Esophagus mucosa (tissue), 1 donor: ENCODE measurements around the gene TGFB1I1. TPM values are rescaled to one million over a fixed set of nuclear protein-coding genes. Genes with fewer than 3 reads are reported as not detected.
"Not testable (repeated sequence)": the region's sequence is repeated elsewhere in the genome, so short reads cannot be mapped to it uniquely, and the experiment has no call there.

Source experiments
- ATAC-seq: fragments of 200-7000 bp; cut with Tn5 transposase; one replicate; pipeline ENCODE4 v1.9.1; 2020
- total RNA-seq: library from RNA; stranded (reverse); gene quantifications from one replicate; pipeline ENCODE4 v1.2.4, GENCODE V29; 2023
- donor health status: DM: yes; HTN: yes; CAD: no.

TGFB1I1 gene
- 4.3 TPM for total RNA-seq

DNA sequence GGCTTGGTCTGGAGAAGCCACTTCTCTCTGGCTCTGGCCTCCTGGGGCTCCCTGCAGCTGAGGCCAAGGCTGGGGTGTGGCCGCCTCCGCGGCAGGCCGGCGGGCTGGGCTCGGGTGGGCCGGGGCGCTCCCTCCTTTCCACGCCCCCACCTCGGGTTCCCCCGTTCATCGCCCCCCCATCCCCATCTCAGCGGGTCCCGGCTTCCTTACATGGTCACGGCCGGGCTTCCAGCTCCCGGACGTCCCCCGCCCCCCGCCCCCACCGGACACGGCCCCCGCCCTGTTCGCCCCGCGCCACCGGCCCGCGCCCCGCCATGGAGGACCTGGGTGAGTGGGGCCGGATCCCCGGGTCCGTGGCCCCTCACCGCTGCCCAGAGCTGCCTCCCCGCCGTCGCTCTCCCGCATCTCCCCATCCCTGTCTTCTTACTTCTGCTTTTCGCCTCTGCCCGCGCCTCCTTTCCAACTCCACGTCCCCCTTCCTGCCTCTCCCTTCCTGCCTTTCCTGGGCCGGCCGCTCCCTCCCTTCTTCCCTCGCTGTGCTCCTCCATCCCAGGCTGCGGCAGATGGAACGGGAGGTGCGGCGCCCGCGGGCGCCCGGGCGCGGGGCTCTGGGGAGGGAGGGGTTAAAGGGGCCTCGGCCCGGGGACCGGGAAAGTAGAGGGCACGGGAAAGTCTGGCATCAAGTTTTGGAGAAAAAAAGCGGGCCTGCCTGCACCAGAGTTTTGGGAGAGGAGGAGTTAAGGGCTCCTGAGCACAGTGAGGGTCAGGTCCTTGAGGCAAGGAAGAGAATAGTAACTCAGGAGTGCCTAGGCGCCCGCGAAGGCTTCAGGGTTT lies at the start of gene TGFB1I1:
TGFB1I1 (plus strand) TSS at position 278 of the 834 bp plus-strand sequence; CDS start at position 315, 37 bp downstream.
- ATAC-seq, result peak; percentile 31

DNA sequence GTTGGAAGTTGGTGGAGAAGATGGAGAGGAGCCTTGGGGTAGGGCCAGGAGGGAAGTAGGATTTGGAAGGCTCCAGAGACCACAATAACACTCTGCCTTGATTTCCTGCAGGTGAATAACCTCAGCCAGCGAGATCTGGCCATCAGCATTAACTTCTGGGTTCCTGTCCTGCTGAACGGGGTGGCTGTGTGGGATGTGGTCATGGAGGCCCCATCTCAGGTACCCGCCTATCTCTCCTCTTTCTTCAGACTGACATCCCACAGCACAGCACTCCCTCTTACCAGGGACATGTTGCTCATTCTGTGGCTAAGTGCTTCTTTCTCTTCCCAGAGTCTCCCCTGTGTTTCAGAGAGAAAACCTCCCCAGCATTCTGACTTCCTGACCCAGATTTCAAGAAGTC lies 48.7 kb upstream of the TGFB1I1 start:
- ATAC-seq, result no peak

GRCh38 chr16:31423801-31424200 lies 48.2 kb upstream of the TGFB1I1 start:
- ATAC-seq, result no peak

- ATAC-seq, result peak; percentile 19
Measured at GRCh38 chr16:31427441-31428278, 44.3 kb upstream of the TGFB1I1 start.

DNA sequence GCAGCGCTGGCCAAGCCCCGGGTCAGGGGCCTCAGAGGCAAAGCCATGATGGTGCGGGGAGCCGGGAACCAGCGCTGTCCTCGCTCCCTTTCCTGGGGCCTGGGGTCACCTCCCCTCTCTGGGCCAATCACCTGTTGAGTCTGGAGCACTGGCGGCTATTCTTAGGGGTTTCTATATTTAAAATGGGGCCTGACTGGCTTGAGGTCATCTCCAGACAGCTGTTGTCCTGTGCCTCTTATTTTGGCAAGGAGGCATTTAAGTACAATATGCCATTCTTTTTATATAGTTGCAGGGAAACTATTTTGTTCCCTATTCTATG lies 43.7 kb upstream of the TGFB1I1 start, which contains the start of gene COX6A2:
COX6A2 (minus strand) TSS at position 82 of the 319 bp plus-strand sequence; CDS start at position 47, 35 bp downstream.
- no peak for ATAC-seq

GRCh38 chr16:31428638-31429247 lies 43.2 kb upstream of the TGFB1I1 start:
- ATAC-seq, result peak; percentile 78

- ATAC-seq, result no peak
Measured at GRCh38 chr16:31429314-31429713, 42.6 kb upstream of the TGFB1I1 start.

GRCh38 chr16:31429796-31430195 lies 42.2 kb upstream of the TGFB1I1 start:
- ATAC-seq, result no peak

DNA sequence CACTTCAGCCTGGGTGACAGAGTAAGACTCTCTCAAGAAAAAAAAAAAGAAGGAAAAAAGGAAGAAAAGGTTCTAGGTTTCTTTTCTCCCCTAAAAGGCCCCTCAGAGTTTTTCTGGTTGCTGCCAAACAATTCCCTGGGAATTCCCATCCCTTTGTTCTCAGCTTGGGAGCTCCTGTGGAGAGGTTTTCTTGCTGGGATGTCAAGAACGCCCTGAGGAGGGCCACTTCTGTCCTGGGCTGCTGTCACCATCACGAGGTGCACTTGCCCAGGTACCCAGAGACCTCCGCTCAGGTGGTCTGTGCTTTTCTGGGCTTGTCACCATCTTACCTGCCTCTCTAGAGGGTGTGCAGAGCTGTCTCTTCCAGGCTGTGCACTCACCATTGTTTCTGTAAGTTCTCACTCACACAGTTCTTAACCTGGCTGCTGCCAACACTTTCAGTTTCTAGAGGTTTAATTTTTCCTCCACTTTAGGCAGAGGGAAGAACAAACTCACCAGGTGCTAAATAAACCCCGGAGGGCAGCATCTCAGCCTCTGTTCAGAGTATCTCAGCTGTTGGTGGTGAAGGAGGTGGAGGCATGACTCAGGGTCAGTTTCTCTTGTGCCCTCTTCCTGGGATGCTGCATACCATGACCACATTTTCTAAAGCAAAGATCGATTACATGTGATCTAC lies 41.4 kb upstream of the TGFB1I1 start:
- no peak for ATAC-seq

DNA sequence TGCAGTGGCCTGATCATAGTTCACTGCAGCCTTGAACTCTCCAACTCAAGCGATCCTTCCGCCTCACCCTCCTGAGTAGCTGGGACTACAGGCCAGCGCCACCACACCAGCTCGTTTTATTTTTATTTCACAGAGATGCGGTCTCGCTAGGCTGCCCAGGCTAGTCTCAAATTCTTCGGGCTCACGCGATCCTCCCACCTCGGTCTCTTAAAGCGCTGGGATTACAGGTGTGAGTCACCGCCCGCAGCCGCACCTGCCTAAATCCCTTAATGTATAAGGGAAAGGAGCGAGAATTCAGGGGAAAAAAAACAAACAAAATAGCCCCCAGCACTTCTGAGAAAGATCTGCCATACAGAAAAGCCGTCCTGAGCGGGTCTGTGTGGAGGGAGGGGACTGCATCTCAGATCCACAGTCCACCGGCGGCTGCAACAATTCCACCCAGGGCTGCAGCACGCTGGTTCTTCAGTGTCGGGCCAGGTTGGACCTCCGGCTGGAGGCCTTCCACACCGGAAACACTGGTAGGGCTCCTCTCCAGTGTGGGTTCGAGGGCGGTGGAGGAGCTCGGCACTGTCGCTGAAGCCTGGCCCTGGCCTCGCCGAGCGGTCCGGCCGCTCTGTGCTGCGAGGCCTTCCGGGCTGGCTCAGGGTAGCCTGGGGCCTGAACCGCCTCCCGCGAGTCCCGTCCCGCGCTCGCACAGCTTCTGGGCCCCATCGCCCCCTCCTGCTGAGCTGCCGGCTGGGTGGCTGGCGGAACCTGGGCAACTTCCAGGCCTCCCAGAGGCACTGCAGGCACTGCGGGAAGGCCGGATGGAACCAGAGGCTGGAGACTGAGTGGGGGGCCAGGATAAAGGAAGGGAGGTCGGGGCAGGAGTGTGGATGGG lies 36.4 kb upstream of the TGFB1I1 start:
- peak; percentile 87 for ATAC-seq

DNA sequence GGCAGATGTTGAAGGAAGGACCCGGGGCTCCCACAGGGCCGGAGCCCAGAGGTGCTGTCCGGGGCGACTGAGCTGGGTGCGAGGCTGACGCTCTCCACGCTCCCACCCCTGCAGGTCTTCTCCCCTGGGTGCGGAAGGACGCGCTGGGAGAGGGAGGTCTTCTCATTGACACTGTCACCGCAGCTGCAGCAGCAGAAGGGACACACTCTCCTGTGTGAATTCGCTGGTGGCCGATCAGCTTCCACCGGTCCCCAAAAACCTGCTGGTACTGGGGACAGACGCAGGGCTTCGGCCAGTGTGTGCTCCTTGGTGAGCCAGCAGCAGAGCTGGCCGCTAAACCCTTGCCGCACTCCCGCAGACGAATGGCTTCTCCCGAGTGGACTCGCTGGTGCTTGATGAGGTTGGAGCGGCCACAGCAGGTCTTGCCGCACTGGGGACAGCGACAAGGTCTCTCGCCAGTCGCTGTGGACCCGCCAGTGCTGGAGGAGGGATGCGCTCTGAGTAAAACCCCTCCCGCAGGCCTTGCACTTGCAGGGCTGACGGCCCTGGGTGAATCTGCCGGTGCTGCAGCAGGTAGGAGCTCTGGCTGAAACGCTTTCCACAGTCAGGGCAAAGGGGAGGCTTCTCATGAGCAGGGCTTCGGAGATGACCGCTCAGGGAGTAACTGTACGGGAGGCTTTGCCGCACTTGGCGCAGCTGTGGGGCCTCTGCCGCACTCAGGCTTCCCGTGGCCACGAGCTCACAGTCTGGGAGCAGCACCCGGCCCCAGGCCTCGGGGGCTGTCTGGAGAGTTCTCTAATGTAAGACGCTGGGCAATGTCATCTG lies 35.5 kb upstream of the TGFB1I1 start:
- peak; percentile 7 for ATAC-seq

- ATAC-seq, result no peak
Measured at GRCh38 chr16:31438414-31438813, 33.5 kb upstream of the TGFB1I1 start.

- ATAC-seq, result not testable (repeated sequence)
Measured at GRCh38 chr16:31439023-31439422, 32.9 kb upstream of the TGFB1I1 start.

DNA sequence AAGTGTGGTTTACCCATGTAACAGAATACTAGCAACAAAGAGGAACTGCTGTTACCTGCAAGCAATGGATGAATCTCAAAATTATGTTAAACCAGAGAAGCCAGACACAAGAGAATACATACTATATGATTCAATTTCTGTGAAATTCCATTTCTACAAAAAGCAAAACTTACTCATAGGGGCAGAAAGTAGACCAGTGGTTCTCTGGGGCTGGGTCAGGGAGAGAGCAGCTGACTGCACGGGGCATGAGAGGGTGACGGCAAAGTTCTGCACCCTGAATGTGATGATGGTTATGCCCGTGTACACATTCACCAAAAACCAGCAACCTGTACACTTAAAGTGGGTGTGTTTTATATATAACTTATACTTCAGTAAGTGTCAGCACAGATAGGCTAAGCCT lies 32.4 kb upstream of the TGFB1I1 start:
- no peak for ATAC-seq

DNA sequence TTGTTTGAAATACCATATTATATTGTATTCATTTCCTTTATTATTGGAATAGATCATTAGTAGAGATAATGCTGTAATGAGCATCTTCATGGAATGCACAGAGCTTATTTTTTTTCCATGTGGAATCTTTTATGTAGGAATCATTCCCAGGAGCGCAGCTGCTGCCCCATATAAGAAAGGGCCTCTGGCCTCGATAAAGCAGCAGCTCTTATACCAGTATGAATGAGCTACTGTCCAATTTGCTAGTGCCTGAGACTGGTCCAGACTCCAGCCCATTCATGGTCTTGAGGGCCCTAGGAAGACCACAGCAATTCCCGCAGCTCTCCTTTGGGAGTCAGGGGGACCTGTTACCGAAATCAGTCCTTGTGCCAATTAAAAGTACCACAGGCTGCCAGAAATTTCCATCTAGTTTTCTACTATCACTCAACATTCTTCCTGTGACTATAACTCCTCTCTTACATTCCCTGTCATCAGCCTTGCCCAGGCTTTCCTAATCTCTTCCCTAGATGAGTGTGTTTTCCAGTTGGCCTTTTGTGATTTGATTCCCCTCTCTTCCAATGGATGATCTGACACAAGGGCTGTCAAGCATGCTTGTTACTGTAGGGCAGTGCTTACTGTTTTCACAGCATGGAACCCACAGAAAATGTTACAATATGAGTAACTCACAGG lies 31.3 kb upstream of the TGFB1I1 start:
- ATAC-seq, result no peak

- ATAC-seq, result no peak
Measured at GRCh38 chr16:31441956-31442355, 30.0 kb upstream of the TGFB1I1 start.

GRCh38 chr16:31445931-31446330 lies 26.0 kb upstream of the TGFB1I1 start:
- ATAC-seq, result not testable (repeated sequence)

GRCh38 chr16:31451201-31451600 lies 20.8 kb upstream of the TGFB1I1 start:
- ATAC-seq, result no peak

GRCh38 chr16:31451681-31452351 lies 20.1 kb upstream of the TGFB1I1 start:
- ATAC-seq, result peak; percentile 70
